ENCODE data around the gene EDC3.

- TF ChIP-seq, protein P1, sequence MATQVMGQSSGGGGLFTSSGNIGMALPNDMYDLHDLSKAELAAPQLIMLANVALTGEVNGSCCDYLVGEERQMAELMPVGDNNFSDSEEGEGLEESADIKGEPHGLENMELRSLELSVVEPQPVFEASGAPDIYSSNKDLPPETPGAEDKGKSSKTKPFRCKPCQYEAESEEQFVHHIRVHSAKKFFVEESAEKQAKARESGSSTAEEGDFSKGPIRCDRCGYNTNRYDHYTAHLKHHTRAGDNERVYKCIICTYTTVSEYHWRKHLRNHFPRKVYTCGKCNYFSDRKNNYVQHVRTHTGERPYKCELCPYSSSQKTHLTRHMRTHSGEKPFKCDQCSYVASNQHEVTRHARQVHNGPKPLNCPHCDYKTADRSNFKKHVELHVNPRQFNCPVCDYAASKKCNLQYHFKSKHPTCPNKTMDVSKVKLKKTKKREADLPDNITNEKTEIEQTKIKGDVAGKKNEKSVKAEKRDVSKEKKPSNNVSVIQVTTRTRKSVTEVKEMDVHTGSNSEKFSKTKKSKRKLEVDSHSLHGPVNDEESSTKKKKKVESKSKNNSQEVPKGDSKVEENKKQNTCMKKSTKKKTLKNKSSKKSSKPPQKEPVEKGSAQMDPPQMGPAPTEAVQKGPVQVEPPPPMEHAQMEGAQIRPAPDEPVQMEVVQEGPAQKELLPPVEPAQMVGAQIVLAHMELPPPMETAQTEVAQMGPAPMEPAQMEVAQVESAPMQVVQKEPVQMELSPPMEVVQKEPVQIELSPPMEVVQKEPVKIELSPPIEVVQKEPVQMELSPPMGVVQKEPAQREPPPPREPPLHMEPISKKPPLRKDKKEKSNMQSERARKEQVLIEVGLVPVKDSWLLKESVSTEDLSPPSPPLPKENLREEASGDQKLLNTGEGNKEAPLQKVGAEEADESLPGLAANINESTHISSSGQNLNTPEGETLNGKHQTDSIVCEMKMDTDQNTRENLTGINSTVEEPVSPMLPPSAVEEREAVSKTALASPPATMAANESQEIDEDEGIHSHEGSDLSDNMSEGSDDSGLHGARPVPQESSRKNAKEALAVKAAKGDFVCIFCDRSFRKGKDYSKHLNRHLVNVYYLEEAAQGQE (IDR thresholded peaks at IDR 0.05; ENCODE audit: borderline replicate concordance): no peak
- TF ChIP-seq SMC3 (conservative IDR thresholded peaks at IDR 0.05; ENCODE audit: poor library complexity): no peak
Measured at GRCh38 chr15:74603789-74604705, 91.8 kb downstream of the EDC3 start.

Data from neural cell (in vitro differentiated cells).